Panc1 (cell line): ENCODE measurements around the gene TMEM204. TPM values are rescaled to one million over a fixed set of nuclear protein-coding genes. Genes with fewer than 3 reads are reported as not detected.

ENCODE experiments used
- ATAC-seq: fragments of 200-7000 bp; cut with Tn5 transposase; 2 replicates; pipeline ENCODE4 v1.9.1; 2020; ENCODE audit warnings: mild to moderate bottlenecking, moderate library complexity
- BruUV-seq: library from RNA; stranded (reverse); fragments of 400-500 nt; replicated peaks from 2 replicates; lab custom pipeline; 2021; lab: Mats Ljungman, UMichigan
- CTCF ChIA-PET: fragments of 300-600 bp; sonication (Branson Sonifier 250); formaldehyde crosslinking; loops from one replicate; lab custom pipeline; 2022; ENCODE audit warnings: antibody characterized with exemption; lab: Charles Lee
- POLR2A ChIA-PET: fragments of 300-600 bp; sonication (Branson Sonifier 250); formaldehyde crosslinking; loops from one replicate; lab custom pipeline; 2022; ENCODE audit warnings: antibody characterized with exemption; lab: Charles Lee
- DNase-seq: peaks from one replicate; pipeline ENCODE4 v3.0.0-alpha.2; 2010; ENCODE audit warnings: low read depth, low spot score
- H3K27ac ChIP-seq: 2 replicates; pipeline ENCODE4 v1.5.1; 2011; ENCODE audit warnings: mild to moderate bottlenecking, low read length, inconsistent platforms
- H3K27me3 ChIP-seq: fragments of 200-500 bp; sonication (Bioruptor generic); 2 replicates; pipeline ENCODE4 v1.6.0; 2014; ENCODE audit warnings: low read length, inconsistent platforms; ENCODE audit not compliant: control insufficient read depth, insufficient read depth
- H3K36me3 ChIP-seq: fragments of 200-500 bp; sonication (Bioruptor generic); 2 replicates; pipeline ENCODE4 v1.5.1; 2014; ENCODE audit warnings: inconsistent platforms, mild to moderate bottlenecking, low read length, moderate library complexity; ENCODE audit not compliant: control insufficient read depth, insufficient read depth
- H3K4me1 ChIP-seq: 2 replicates; pipeline ENCODE4 v1.5.1; 2011; ENCODE audit warnings: inconsistent platforms, mild to moderate bottlenecking, low read length, moderate library complexity; ENCODE audit not compliant: control insufficient read depth, insufficient read depth
- H3K4me3 ChIP-seq, 2 experiments: 2 replicates each; pipeline ENCODE4 v1.5.1; 2011 to 2012; ENCODE audit warnings: low read depth in 2 of 2, low read length in 2 of 2, mild to moderate bottlenecking in 2 of 2, inconsistent platforms in 1 of 2, moderate library complexity in 1 of 2
- H3K9me3 ChIP-seq: fragments of 200-500 bp; sonication (Bioruptor generic); 2 replicates; pipeline ENCODE4 v1.5.1; 2014; ENCODE audit warnings: low read depth, mild to moderate bottlenecking, inconsistent platforms, low read length, moderate library complexity; ENCODE audit not compliant: control insufficient read depth, insufficient read depth
- CTCF ChIP-seq: fragments of 450-650 bp; IDR thresholded peaks from 2 replicates; pipeline ENCODE4 v1.5.1; 2017; ENCODE audit warnings: mild to moderate bottlenecking
- POLR2AphosphoS5 ChIP-seq: IDR thresholded peaks from 2 replicates; pipeline ENCODE4 v1.6.1; 2012; ENCODE audit warnings: mild to moderate bottlenecking, low read depth, low read length, moderate library complexity
- REST ChIP-seq, 2 experiments: IDR thresholded peaks; 2 replicates each; pipeline ENCODE4 v1.6.1; 2011 to 2012; ENCODE audit warnings: low read depth in 2 of 2, control low read depth in 1 of 2, low read length in 1 of 2, mild to moderate bottlenecking in 1 of 2, moderate library complexity in 1 of 2; ENCODE audit not compliant: insufficient read depth in 1 of 2
- SIN3A ChIP-seq: IDR thresholded peaks from 2 replicates; pipeline ENCODE4 v1.6.1; 2012; ENCODE audit warnings: low read depth, mild to moderate bottlenecking, low read length, moderate library complexity, borderline replicate concordance; ENCODE audit not compliant: insufficient read depth
- TCF7L2 ChIP-seq: IDR thresholded peaks from 2 replicates; pipeline ENCODE4 v1.6.1; 2011; ENCODE audit warnings: mild to moderate bottlenecking, low read depth, low read length, inconsistent platforms
- in situ Hi-C: cut with HindIII; loops from 2 replicates; pipeline ENCODE4 v1.10.0; 2016; ENCODE audit warnings: low sequenced_read_pairs, low pct_unique_long_range_greater_than_20kb
- intact Hi-C: fragments of 100-400 bp; cut with micrococcal nuclease; formaldehyde crosslinking; loops from one replicate; pipeline ENCODE4 v1.10.0; 2022; ENCODE audit not compliant: unreplicated experiment
- total RNA-seq: library from RNA; stranded (reverse); gene quantifications from one replicate; pipeline ENCODE4 v1.2.1, GENCODE V29; 2021; ENCODE audit not compliant: unreplicated experiment

Gene TMEM204
- total RNA-seq, 1 experiment from 2014 or later: 0.13 TPM

GRCh38 chr16:1512774-1513173 lies 20.7 kb upstream of the TMEM204 start:
- no TSS peak for BruUV-seq
- Histone ChIP-seq H3K27me3 (no peaks in the 10 kb centered on the region), H3K27ac (no peak overlapping the region), H3K4me3 (no peak overlapping the region), H3K9me3 (no peaks in the 10 kb centered on the region), H3K36me3 (no peaks in the 10 kb centered on the region), H3K4me1 (no peaks in the 10 kb centered on the region)
- ChIA-PET POLR2A (no interaction called here), CTCF (no interaction called here)
- no peak for ATAC-seq
- intact Hi-C loops: no loop called here
- in situ Hi-C loops: no loop called here
- TF ChIP-seq TCF7L2: no peak
- TF ChIP-seq SIN3A: no peak
- no peak for TF ChIP-seq REST (IDR thresholded peaks at IDR 0.05; ENCODE audit: insufficient read depth in 1 of 2, low read depth in 2 of 2, low read length in 1 of 2)
- no peak for TF ChIP-seq POLR2AphosphoS5
- no peak for TF ChIP-seq CTCF
- DNase-seq: no peak

DNA sequence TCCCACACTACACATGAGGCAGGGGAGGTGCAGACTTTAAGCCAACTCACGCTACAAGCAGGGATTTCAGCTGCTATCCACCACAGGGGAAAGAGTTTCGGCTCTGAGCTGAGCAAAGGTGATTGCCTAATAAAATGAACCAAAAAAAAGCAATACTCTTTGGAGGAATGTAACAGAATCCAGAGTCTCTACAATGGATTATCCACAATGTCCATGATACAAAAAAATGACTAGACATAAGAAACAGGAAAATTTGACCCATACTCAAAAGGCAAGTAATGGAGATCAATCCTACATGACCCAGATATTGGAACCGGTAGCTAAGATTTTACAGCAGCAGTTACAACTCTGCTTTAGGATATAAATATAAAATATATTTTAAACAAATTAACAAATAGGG lies 19.0 kb upstream of the TMEM204 start:
- H3K27ac ChIP-seq: no peak overlapping the region
- ChIA-PET POLR2A (no interaction called here), CTCF (no interaction called here)
- no peaks in the 10 kb centered on the region for H3K36me3 ChIP-seq
- H3K9me3 ChIP-seq: no peaks in the 10 kb centered on the region
- TF ChIP-seq POLR2AphosphoS5 (no peak), SIN3A (no peak), TCF7L2 (no peak), CTCF (no peak), REST (IDR thresholded peaks at IDR 0.05; ENCODE audit: insufficient read depth in 1 of 2, low read depth in 2 of 2, low read length in 1 of 2) (no peak)
- ATAC-seq: no peak
- in situ Hi-C loops (no loop called here), intact Hi-C loops (no loop called here)
- TSS peak; percentile 57 for BruUV-seq
- H3K27me3 ChIP-seq: no peaks in the 10 kb centered on the region
- no peak for DNase-seq
- H3K4me1 ChIP-seq: no peaks in the 10 kb centered on the region
- no peak overlapping the region for H3K4me3 ChIP-seq
